GM21423 (cell line): ENCODE results near the gene PTGIS.

Experiments
- ATAC-seq: cut with Tn5 transposase; IDR thresholded peaks from one replicate; pipeline ENCODE4 v1.9.1; 2021; ENCODE audit warnings: mild to moderate bottlenecking, moderate library complexity; ENCODE audit not compliant: unreplicated experiment

PTGIS gene

GRCh38 chr20:49532285-49532946, 35.5 kb downstream of the PTGIS start:
- ATAC-seq = no peak

GRCh38 chr20:49529470-49529869, 38.5 kb downstream of the PTGIS start:
- no peak for ATAC-seq

- no peak for ATAC-seq
These were observed 41.4 kb downstream of the PTGIS start for GRCh38 chr20:49526568-49526967.

GRCh38 chr20:49526056-49526455, 41.9 kb downstream of the PTGIS start:
- no peak for ATAC-seq

GRCh38 chr20:49523767-49524360, 44.1 kb downstream of the PTGIS start:
- no peak for ATAC-seq

- ATAC-seq = no peak
These were observed 46.6 kb downstream of the PTGIS start for GRCh38 chr20:49521356-49521755.

- no peak for ATAC-seq
These were observed 48.1 kb downstream of the PTGIS start for GRCh38 chr20:49519777-49520359.

GRCh38 chr20:49519212-49519712, 48.7 kb downstream of the PTGIS start:
- ATAC-seq = no peak

- no peak for ATAC-seq
These were observed 49.4 kb downstream of the PTGIS start for GRCh38 chr20:49518576-49518975.

GRCh38 chr20:49517805-49518100, 50.2 kb downstream of the PTGIS start:
- no peak for ATAC-seq

GRCh38 chr20:49516916-49517804, 50.8 kb downstream of the PTGIS start:
- no peak for ATAC-seq

- no peak for ATAC-seq
These were observed 52.4 kb downstream of the PTGIS start for GRCh38 chr20:49515586-49515985.

GRCh38 chr20:49513517-49513916, 54.4 kb downstream of the PTGIS start:
- no peak for ATAC-seq

GRCh38 chr20:49513009-49513408, 54.9 kb downstream of the PTGIS start:
- no peak for ATAC-seq

GRCh38 chr20:49511788-49512525, 56.0 kb downstream of the PTGIS start:
- no peak for ATAC-seq

GRCh38 chr20:49510562-49511122, 57.3 kb downstream of the PTGIS start:
- ATAC-seq = no peak

GRCh38 chr20:49508435-49509199, 59.3 kb downstream of the PTGIS start:
- ATAC-seq = no peak

GRCh38 chr20:49507741-49508434, 60.0 kb downstream of the PTGIS start:
- no peak for ATAC-seq

GRCh38 chr20:49505518-49505917, 62.4 kb downstream of the PTGIS start:
- ATAC-seq = no peak
